Kidney tubule cell (primary cell): ENCODE data around the gene CLDN9.

Source experiments
- DNase-seq: peaks from one replicate; pipeline ENCODE4 v3.0.0-alpha.2; 2018; ENCODE audit warnings: low spot score

The CLDN9 gene

DNA sequence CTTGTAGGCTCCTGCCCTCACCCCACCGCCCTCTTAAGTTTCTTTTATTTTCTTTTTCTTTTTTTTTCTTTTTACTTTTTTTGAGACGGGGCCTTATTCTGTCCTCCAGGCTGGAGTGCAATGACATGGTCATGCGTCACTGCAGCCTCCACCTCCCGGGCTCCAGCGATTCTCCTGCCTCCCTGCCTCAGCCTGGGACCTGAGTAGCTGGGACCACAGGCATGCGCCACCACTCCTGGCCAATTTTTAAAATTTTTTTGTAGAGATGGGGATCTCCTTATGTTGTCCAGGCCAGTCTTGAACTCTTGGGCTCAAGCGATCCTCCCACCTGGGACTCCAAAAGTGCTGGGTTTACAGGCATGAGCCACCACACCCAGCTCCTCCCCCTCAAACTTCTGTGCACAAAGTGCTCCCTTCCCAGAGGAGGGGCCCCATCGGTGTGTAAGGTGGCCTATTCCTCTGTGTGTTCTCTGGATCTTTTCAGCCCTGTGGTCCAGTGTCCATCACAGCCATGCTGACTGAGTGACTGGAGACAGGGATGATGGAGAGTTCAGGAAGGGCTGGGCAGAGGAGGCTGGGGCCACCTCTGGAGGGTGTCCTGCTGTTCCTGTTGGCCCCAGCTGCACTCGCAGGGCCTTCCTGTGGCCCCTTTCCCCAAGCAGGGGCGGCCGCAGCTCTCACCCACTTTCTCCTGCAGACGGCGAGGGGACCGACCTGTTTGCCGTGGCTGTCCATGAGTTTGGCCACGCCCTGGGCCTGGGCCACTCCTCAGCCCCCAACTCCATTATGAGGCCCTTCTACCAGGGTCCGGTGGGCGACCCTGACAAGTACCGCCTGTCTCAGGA, 43.8 kb downstream of the CLDN9 start:
- DNase-seq: no peak

DNA sequence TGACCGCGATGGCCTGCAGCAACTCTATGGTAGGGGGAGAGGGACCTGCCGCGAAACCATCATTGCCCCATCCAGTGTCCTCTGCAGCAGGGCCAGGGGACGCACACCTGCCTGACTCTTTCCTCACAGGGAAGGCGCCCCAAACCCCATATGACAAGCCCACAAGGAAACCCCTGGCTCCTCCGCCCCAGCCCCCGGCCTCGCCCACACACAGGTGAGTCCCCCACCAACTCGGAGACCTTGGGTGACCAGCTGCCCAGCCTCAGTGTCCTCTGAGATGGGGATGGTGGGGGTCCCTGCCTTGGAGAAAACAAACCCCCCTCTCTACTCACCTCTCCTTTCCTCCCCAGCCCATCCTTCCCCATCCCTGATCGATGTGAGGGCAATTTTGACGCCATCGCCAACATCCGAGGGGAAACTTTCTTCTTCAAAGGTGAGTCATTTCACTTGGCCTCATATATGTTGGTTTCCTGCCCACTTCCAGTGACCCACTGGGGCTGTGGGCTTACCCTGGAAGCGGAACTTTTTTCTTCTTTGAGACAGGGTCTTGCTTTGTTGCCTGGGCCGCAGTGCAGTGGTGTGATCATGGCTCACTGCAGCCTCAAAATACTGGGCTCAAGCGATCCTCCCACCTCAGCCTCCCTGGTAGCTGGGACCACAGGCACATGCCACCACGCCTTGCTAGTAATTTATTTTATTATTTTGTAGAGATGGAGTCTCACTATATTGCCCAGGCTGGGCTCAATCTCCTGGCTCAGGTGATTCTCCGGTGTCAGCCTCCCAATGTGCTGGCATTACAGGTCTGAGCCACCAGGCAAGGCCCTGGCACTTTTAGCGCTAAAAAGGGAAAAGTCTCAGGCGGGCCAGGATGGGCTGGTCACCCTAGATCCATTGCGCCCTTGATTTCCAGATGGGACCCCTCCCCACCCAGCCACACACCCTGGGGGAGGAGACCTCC, 44.7 kb downstream of the CLDN9 start:
- DNase-seq: no peak

DNA sequence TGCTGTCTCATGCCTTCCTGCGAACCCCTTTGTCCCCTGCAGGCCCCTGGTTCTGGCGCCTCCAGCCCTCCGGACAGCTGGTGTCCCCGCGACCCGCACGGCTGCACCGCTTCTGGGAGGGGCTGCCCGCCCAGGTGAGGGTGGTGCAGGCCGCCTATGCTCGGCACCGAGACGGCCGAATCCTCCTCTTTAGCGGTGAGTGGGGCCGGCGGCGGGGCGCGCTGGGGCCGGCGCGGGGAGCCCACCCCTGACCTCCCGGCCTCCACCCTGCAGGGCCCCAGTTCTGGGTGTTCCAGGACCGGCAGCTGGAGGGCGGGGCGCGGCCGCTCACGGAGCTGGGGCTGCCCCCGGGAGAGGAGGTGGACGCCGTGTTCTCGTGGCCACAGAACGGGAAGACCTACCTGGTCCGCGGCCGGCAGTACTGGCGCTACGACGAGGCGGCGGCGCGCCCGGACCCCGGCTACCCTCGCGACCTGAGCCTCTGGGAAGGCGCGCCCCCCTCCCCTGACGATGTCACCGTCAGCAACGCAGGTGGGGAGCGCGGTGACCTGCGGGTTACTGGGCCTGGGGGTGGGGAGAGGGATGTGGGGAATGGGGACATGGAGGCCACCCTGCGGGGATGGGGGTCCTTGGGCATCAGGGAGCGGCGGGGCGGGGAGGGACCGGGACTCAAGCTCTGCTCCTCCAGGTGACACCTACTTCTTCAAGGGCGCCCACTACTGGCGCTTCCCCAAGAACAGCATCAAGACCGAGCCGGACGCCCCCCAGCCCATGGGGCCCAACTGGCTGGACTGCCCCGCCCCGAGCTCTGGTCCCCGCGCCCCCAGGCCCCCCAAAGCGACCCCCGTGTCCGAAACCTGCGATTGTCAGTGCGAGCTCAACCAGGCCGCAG, 45.7 kb downstream of the CLDN9 start:
- peak; percentile 60 for DNase-seq

DNA sequence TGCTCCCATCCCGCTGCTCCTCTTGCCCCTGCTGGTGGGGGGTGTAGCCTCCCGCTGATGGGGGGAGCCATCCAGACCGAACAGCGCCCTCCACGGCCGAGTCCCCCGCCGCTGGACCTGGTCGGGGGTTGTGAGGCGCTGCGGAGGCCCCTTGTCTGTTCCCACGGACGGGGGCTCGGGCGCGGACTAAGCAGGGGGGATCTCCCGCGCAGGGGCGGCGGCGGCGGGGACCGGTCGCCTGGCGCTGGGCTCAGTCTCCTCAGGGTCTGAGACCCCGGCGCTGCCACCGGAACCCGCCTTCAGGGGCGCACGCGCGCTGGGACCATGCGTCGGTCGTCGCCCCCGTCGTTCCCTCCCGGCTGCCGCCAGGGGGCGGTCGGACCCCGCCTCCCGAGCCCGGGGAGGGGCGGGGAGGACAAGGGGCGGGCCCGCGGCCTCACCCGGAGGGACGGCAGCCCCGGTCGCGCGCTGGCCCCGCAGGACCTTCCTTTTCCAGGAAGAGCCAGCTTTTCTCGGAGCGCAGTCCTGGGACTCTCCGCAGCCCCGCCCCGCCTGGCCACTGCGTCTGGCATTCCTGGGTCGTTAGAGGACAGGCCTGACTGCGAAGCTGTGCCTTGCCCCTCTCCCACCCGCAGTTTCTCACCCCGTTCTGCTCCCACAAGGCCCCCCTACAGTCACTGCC, 46.5 kb downstream of the CLDN9 start:
- peak; percentile 95 for DNase-seq

DNA sequence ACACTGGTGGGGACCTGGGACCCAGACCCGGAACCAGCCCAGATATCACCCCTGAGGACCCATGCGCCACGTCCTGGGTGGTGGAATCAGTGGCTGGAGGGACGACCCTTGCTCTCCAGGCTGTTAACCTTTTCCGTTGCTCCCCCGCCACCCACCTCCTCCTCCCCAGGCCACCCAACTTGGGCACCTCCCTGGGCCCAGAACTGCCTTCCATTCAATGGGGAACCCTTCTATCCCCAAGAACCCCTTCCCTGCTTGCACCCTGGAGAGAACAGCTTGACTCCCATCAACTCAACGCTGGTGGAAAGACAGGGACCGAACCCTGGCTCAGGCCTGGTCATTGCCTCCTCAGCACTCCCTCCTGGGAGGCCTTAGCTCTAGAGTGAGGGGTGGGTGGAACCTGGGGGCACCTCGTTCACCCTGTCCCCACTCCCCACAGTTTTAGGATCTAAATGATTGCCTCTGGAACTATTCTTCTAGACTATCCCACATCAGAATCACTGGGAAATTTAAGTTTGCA, 47.1 kb downstream of the CLDN9 start:
- no peak for DNase-seq

DNA sequence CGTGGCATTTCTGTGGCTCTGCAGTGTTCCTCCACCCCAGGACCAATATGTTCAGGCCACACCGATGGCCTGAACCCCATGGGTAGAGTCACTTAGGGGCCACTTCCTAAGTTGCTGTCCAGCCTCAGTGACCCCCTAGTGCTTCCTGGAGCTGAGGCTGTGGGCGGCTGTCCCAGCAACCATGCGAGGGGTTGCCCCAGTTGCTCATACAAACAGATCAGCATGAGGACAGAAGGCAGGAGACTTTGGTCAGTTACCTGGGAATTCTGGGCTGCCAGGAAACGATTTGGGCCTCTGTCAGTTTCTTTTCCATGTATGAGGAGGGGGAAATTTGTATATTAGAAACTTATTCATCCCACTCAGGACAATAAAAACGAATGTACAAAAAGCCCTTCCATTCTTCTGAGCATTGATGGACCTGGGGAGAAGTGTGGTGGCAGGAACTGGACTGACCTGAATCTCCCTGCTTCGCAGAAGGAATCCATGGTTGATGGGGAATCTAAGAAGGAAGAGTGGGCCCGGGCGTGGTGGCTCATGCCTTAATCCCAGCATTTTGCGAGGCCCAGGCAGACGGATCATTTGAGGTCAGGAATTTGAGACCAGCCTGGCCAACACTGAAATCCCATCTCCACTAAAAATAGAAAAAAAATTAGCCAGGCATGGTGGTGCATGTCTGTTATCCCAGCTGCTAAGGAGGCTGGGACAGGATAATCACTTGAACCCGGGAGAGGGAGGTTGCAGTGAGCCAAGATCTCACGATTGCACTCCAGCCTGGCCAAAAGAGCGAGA, 47.8 kb downstream of the CLDN9 start:
- no peak for DNase-seq

DNA sequence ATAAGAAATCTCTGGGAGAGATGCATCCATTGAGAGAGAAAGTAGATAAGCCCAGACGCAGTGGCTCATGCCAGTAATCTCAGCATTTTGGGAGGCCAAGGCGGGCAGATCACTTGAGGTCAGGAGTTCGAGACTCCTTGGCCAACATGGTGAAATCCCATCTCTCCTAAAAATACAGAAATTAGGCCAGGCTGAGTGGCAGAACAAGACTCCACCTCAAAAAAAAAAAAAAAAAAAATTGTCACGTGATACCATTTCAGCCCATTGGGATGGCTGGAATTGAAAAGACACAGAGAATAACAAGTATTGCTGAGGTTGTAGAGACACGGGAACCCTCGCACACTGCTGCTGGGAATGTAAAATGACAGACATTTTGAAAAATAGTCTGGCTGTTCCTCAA, 49.8 kb downstream of the CLDN9 start:
- DNase-seq: no peak

DNA sequence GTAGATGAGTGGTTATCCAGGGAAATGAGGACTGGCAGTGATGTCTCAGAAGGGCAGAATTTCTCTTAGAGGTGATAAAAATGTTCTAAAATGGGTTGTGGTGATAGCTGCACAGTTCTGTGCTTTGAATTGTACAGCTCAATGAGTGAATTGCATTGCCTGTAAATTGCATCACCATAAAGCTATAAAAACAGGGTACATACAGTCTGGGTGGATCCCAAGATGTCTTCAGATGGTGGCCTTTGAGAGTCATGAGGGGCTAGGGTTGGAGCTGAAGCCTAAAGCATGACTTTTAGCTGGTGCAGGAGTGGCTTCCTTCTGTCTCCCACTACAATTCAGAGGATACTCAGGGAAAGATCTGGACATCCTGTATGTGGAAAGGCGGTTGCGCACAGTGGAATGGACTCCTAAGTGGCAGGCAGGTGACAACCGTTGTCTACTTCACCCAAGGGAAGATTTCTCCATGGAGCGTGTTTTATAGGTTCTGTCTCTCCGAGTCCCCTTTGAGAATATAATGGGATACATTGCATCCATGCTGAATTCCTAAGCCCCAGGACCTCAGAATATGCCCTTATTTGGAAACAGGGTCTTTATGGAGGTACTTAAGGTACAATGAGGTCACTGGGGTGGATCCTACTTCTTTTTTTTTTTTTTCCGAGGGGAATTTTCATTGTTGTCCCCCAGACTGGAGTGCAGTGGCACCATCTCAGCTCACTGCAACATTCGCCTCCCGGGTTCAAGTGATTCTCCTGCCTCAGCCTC, 51.1 kb downstream of the CLDN9 start:
- DNase-seq: no peak
